ENCODE data around the gene PDPK1.

Gene PDPK1

GRCh38 chr16:2518823-2519710 lies 18.8 kb upstream of the PDPK1 start:
- TF ChIP-seq ESRRG (CRISPR knock-in tag; IDR thresholded peaks at IDR 0.05) (no peak), CSRNP3 (CRISPR knock-in tag; IDR thresholded peaks at IDR 0.05) (no peak), OSR1 (CRISPR knock-in tag; IDR thresholded peaks at IDR 0.05) (no peak), ARNTL (CRISPR knock-in tag; IDR thresholded peaks at IDR 0.05; ENCODE audit: borderline replicate concordance, low read depth) (no peak), GLIS3 (CRISPR knock-in tag; IDR thresholded peaks at IDR 0.05) (no peak), CREB5 (CRISPR knock-in tag; IDR thresholded peaks at IDR 0.05; ENCODE audit: low read depth) (no peak), BACH2 (CRISPR knock-in tag; IDR thresholded peaks at IDR 0.05; ENCODE audit: borderline replicate concordance) (no peak), ZNF70 (CRISPR knock-in tag; IDR thresholded peaks at IDR 0.05) (no peak), TCF4 (CRISPR knock-in tag; IDR thresholded peaks at IDR 0.05; ENCODE audit: borderline replicate concordance) (no peak), SNAI2 (CRISPR knock-in tag; IDR thresholded peaks at IDR 0.05) (no peak), ZNF565 (CRISPR knock-in tag; conservative IDR thresholded peaks at IDR 0.05; ENCODE audit: low read depth) (no peak), ZFP3 (CRISPR knock-in tag; IDR thresholded peaks at IDR 0.05) (no peak), RARB (CRISPR knock-in tag; IDR thresholded peaks at IDR 0.05) (no peak), PPARA (CRISPR knock-in tag; IDR thresholded peaks at IDR 0.05; ENCODE audit: borderline replicate concordance) (no peak), ZC3H10 (CRISPR knock-in tag; IDR thresholded peaks at IDR 0.05) (no peak), TOX (CRISPR knock-in tag; IDR thresholded peaks at IDR 0.05; ENCODE audit: borderline replicate concordance) (no peak), CSDC2 (CRISPR knock-in tag; IDR thresholded peaks at IDR 0.05) (no peak)
- ATAC-seq: no peak

- TF ChIP-seq TOX (CRISPR knock-in tag; IDR thresholded peaks at IDR 0.05; ENCODE audit: borderline replicate concordance): no peak
- no peak for TF ChIP-seq ZFP30 (CRISPR knock-in tag; IDR thresholded peaks at IDR 0.05)
- no peak for TF ChIP-seq TSHZ2 (CRISPR knock-in tag; IDR thresholded peaks at IDR 0.05)
- TF ChIP-seq ZFP3 (CRISPR knock-in tag; IDR thresholded peaks at IDR 0.05): no peak
- no peak for TF ChIP-seq ZNF8 (CRISPR knock-in tag; IDR thresholded peaks at IDR 0.05)
- TF ChIP-seq ISL1 (CRISPR knock-in tag; IDR thresholded peaks at IDR 0.05): no peak
- TF ChIP-seq CSRNP3 (CRISPR knock-in tag; IDR thresholded peaks at IDR 0.05): no peak
- no peak for TF ChIP-seq GLIS3 (CRISPR knock-in tag; IDR thresholded peaks at IDR 0.05)
- no peak for TF ChIP-seq ZNF565 (CRISPR knock-in tag; conservative IDR thresholded peaks at IDR 0.05; ENCODE audit: low read depth)
- TF ChIP-seq CREB5 (CRISPR knock-in tag; IDR thresholded peaks at IDR 0.05; ENCODE audit: low read depth): no peak
- no peak for TF ChIP-seq CSDC2 (CRISPR knock-in tag; IDR thresholded peaks at IDR 0.05)
- no peak for TF ChIP-seq PPARA (CRISPR knock-in tag; IDR thresholded peaks at IDR 0.05; ENCODE audit: borderline replicate concordance)
- TF ChIP-seq ARNTL (CRISPR knock-in tag; IDR thresholded peaks at IDR 0.05; ENCODE audit: borderline replicate concordance, low read depth): no peak
- no peak for TF ChIP-seq PATZ1 (CRISPR knock-in tag; IDR thresholded peaks at IDR 0.05; ENCODE audit: borderline replicate concordance)
- no peak for TF ChIP-seq POU6F1 (CRISPR knock-in tag; IDR thresholded peaks at IDR 0.05; ENCODE audit: borderline replicate concordance, low read depth)
- no peak for TF ChIP-seq ZNF70 (CRISPR knock-in tag; IDR thresholded peaks at IDR 0.05)
- TF ChIP-seq TCF4 (CRISPR knock-in tag; IDR thresholded peaks at IDR 0.05; ENCODE audit: borderline replicate concordance): no peak
- TF ChIP-seq SNAI2 (CRISPR knock-in tag; IDR thresholded peaks at IDR 0.05): no peak
- no peak for TF ChIP-seq OSR1 (CRISPR knock-in tag; IDR thresholded peaks at IDR 0.05)
- TF ChIP-seq ESRRG (CRISPR knock-in tag; IDR thresholded peaks at IDR 0.05): no peak
Observed at GRCh38 chr16:2519711-2520080, 18.1 kb upstream of the PDPK1 start.

More at GRCh38 chr16:2519711-2520080, 18.1 kb upstream of the PDPK1 start:
- no peak; the same call in 1 of the 3 replicates for ATAC-seq
